K562 treated with DMSO at 1 percent for 24 hours (cell line): ENCODE data around the gene CD244. TPM values are rescaled to one million over a fixed set of nuclear protein-coding genes. Genes with fewer than 3 reads are reported as not detected.

Source experiments
- total RNA-seq: library from RNA; unstranded; fragments of 300-600 nt; gene quantifications from 2 replicates; pipeline ENCODE4 v1.2.3, GENCODE V29; 2022; ENCODE audit warnings: low read depth; ENCODE audit not compliant: insufficient read depth

CD244 gene, protein sequence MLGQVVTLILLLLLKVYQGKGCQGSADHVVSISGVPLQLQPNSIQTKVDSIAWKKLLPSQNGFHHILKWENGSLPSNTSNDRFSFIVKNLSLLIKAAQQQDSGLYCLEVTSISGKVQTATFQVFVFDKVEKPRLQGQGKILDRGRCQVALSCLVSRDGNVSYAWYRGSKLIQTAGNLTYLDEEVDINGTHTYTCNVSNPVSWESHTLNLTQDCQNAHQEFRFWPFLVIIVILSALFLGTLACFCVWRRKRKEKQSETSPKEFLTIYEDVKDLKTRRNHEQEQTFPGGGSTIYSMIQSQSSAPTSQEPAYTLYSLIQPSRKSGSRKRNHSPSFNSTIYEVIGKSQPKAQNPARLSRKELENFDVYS
- total RNA-seq = not detected in 2 replicates

DNA sequence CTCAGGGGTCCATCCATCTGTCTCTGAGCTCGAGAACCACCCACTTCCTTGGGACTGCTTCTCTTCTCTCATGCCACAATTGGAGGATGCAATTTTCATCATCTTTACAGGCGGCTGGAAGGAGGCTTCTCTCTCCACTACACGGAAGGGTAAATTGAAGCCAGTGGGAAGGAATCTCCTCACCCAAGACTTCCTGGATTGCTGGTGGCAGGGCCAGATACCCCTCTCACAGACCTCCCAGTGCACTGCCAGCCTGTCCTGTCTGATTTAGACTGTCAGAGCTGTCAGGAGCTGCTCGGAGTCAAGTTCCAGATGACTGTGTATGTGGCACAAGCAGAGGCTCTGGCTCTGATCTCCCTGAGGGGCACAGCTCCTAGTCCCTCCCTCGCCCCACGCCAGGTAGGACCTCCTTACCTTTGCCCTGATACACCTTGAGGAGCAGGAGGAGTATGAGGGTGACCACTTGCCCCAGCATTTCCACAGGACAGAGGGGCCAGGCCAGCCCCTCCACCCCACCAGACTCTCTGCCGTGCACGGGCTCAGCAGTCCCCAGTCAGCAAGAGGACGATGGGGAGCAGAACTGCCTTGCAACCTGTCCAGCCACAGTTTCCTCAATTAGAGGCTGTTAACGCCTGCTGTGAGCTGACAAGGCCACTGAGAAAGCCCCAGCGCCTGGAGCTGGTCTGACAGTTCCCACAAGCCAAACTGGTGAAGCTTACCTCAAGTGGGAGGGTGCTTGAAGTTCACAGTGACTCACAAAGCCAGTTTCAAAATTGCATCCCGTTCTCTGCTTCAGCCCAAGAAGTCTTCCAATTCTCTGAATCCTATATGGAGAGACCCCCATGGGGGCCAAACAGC is at the start of gene CD244:
Gene CD244, minus strand, starts transcription at position 685 of the 858 bp plus-strand sequence. Its CDS starts 210 bp downstream, at position 475.

DNA sequence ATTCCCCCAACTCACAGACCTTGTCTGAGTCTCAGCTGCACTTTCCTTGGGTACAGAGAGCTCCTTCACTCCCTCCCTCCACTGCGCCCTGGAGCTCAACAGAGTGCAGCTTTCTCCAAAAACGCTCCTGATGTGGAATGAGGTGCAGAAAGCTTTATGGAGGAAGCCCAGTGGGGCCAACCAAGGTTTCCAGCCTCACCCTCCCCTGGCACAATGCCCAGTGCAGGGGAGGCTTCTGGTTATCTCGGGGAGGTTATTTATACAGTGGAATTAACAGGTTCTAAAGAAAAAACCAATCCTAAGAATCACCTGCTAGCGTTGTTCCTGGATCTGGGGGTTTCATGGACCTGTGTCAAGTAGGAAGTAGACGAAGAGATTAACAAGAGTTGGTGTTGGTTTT is 22.4 kb upstream of the CD244 start, which contains the start of gene ITLN1:
Gene ITLN1, minus strand, starts transcription at position 139 of the 400 bp plus-strand sequence. CDS start 303 bp downstream, outside the sequence.

DNA sequence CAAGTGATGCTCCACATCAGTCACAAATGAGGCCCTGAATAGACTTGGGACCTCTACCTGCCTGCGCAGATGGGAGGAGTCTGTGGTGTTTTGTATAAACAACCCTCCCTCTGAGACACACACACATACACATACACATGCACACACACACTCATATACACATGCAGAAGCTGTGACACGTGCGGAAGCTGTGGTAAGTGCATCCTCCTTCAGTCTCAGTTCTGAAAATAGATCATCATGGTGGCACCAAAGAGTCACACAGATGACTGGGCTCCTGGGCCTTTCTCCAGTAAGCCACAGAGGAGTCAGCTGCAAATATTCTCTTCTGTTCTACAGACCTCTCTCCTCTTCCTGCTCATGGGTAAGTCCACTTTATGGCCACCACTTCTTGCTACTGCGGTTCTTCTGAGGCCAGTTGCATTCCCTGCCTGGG is 66.7 kb downstream of the CD244 start, which contains the start of gene LY9:
Gene LY9, plus strand, starts transcription at position 224 of the 433 bp plus-strand sequence. Its CDS starts 14 bp downstream, at position 238.

Other genes starting within 250 kb of the CD244 start
- gene SLAMF1, start 215.8 kb downstream of the CD244 start, total RNA-seq = 2.9 and 4.4 TPM in 2 replicates
- 0.49 TPM in 1 of 2 replicates, not detected in the other for gene CD48, start 151.1 kb downstream of the CD244 start, total RNA-seq
- 0.61 and 0.74 TPM in 2 replicates for gene SLAMF7, start 123.6 kb downstream of the CD244 start, total RNA-seq
- not detected in 2 replicates for gene LY9, start 66.7 kb downstream of the CD244 start, total RNA-seq
- gene ITLN1, start 22.3 kb upstream of the CD244 start, total RNA-seq = not detected in 2 replicates
- gene ITLN2, start 91.9 kb upstream of the CD244 start, total RNA-seq = not detected in 2 replicates
- gene F11R, start 158.3 kb upstream of the CD244 start, total RNA-seq = 44.7 and 49.1 TPM in 2 replicates
- gene TSTD1, start 176.1 kb upstream of the CD244 start, total RNA-seq = not detected in 2 replicates
- gene USF1, start 183.1 kb upstream of the CD244 start, total RNA-seq = 61.4 and 67.8 TPM in 2 replicates
- gene ARHGAP30, start 207.0 kb upstream of the CD244 start, total RNA-seq = 0.14 and 0.21 TPM in 2 replicates
- not detected in 2 replicates for gene NECTIN4, start 226.7 kb upstream of the CD244 start, total RNA-seq
- gene KLHDC9, start 235.5 kb upstream of the CD244 start, total RNA-seq = not detected in 2 replicates